HG03354 (cell line): ENCODE results near the gene PCDHGA12.

Source experiments
- ATAC-seq: cut with Tn5 transposase; IDR thresholded peaks from one replicate; pipeline ENCODE4 v1.9.1; 2021; ENCODE audit warnings: mild to moderate bottlenecking; ENCODE audit not compliant: unreplicated experiment, poor library complexity, severe bottlenecking

Gene PCDHGA12

GRCh38 chr5:141434006-141434405 is 3.7 kb downstream of the PCDHGA12 start:
- no peak for ATAC-seq

- ATAC-seq: no peak
Measured at GRCh38 chr5:141437221-141437620, 6.9 kb downstream of the PCDHGA12 start.

GRCh38 chr5:141439411-141440141 is 9.3 kb downstream of the PCDHGA12 start:
- no peak for ATAC-seq

- ATAC-seq: no peak
Measured at GRCh38 chr5:141440341-141440740, 10.0 kb downstream of the PCDHGA12 start.

DNA sequence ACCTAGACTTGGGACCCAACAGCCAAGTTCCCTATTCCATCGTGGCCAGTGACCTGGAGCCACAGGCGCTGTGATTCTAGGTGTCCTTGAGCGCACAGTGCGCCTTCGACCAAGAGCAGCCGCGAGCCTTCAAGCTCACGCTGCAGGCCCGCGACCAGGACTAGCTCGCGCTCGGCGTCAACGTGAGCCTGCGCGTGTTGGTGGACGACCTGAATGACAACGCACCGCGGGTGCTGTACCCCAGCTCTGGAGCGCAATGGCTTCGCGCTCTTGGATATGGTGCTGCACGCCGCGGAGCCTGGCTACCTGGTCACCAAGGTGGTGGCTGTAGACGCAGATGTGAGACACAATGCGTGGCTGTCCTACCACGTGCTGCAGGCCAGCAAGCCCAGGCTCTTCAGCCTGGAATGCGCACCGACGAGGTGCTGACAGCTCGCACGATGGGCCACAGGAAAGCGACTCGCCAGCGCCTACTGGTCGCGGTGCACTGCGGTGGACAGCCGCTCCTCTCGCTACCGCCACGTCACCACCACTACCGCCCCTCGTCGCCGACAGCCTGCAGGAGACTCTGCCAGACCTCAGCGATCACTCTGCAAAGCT is 11.4 kb downstream of the PCDHGA12 start:
- ATAC-seq: no peak

DNA sequence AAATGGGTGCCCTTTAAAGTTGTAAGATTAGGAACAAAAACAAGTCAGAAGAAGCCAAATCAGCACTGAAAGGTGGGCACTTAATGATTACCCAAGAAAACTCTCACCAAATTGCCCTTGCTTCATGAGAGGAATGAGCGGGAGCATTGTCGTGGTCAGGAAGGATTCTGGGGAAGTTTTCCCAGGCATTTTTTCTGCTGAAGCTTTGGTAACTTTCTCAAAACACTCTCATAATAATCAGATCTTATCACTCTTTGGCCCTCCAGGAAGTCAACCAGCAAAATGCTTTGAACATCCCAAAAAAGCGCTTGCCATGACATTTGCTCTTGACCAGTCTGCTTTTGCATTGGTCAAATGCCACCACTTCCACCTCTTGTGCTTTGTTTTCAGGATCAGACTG is 35.0 kb downstream of the PCDHGA12 start:
- ATAC-seq: no peak

DNA sequence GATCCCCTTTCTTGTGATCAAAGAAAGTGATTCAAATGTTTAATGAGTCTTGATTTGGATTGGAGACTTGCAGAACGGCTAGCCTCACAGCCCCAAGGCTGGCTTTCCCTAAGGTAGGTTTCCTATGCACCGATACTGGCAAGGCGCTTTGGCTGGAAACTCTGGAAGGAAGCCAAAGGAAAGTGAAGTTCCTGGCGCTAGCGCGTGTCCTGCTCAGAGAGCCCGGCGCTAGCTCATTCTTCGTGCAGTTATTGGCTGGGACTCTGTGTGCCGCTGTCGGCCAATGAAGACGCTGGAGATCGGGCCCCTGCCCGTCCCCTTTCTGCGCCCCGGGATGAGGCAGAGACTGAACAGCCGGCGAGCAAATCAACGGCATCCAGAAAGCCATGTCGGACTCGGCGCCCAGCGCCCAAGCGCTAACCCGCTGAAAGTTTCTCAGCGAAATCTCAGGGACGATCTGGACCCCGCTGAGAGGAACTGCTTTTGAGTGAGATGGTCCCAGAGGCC is 45.4 kb downstream of the PCDHGA12 start, which contains the start of gene PCDHGC3:
Gene PCDHGC3, plus strand, starts transcription at position 342 of the 507 bp plus-strand sequence. Its CDS starts 151 bp downstream, at position 493.
- peak; percentile 97 for ATAC-seq

DNA sequence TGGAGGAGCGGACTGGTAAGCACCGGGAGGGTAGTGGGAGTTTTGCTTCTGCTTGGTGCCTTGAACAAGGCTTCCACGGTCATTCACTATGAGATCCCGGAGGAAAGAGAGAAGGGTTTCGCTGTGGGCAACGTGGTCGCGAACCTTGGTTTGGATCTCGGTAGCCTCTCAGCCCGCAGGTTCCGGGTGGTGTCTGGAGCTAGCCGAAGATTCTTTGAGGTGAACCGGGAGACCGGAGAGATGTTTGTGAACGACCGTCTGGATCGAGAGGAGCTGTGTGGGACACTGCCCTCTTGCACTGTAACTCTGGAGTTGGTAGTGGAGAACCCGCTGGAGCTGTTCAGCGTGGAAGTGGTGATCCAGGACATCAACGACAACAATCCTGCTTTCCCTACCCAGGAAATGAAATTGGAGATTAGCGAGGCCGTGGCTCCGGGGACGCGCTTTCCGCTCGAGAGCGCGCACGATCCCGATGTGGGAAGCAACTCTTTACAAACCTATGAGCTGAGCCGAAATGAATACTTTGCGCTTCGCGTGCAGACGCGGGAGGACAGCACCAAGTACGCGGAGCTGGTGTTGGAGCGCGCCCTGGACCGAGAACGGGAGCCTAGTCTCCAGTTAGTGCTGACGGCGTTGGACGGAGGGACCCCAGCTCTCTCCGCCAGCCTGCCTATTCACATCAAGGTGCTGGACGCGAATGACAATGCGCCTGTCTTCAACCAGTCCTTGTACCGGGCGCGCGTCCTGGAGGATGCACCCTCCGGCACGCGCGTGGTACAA is 46.0 kb downstream of the PCDHGA12 start:
- ATAC-seq: peak; percentile 28

GRCh38 chr5:141477044-141477575 is 46.8 kb downstream of the PCDHGA12 start:
- ATAC-seq: no peak

DNA sequence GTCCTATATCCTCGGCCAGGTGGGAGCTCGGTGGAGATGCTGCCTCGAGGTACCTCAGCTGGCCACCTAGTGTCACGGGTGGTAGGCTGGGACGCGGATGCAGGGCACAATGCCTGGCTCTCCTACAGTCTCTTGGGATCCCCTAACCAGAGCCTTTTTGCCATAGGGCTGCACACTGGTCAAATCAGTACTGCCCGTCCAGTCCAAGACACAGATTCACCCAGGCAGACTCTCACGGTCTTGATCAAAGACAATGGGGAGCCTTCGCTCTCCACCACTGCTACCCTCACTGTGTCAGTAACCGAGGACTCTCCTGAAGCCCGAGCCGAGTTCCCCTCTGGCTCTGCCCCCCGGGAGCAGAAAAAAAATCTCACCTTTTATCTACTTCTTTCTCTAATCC is 47.5 kb downstream of the PCDHGA12 start:
- no peak for ATAC-seq

DNA sequence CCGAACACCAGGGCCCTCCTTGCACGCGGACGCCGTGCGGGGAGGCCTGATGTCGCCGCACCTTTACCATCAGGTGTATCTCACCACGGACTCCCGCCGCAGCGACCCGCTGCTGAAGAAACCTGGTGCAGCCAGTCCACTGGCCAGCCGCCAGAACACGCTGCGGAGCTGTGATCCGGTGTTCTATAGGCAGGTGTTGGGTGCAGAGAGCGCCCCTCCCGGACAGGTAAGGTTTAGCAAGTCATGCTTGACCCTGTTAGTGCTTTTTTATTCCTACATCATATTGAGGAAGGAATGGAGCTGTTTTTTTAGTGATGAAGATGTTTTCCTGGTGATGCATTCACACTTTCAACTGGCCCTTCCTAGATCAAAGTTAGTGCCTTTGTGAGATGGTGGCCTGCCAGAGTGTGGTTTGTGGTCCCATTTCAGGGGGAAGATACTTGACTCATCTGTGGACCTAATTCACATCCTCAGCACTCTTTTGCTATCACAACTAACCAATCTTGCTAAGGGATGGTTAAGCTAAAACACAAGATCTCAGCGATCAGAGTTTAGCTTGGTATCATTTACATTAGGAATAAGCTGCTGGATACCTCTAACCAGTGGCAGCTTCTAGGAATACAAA is 48.1 kb downstream of the PCDHGA12 start:
- no peak for ATAC-seq

DNA sequence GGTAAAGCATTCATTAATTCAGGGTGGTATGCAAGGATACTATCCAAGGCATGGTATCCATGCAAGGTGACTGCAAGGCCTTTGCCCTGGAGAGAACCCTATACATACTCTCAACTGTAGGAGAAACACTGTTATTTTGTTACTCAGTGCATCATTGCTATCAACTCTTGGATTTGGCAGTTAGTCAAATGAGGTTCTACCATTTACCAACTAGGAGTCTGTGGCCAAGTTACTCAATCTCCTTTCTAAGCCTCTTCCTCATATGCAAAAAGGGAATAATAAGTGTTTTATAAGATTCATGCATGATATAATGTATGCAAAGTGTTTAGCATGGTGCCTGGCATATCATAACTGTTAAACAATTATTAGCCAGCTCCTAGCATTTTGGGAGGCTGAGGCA is 49.5 kb downstream of the PCDHGA12 start:
- ATAC-seq: no peak
